ENCODE measurements around the gene PARVB. TPM values are rescaled to one million over a fixed set of nuclear protein-coding genes. Genes with fewer than 3 reads are reported as not detected.
"Not testable (repeated sequence)": the region's sequence is repeated elsewhere in the genome, so short reads cannot be mapped to it uniquely, and the experiment has no call there.

Gene PARVB
- polyA plus RNA-seq, 3 donors = 20.6 to 22.0 (median 21.0) TPM

DNA sequence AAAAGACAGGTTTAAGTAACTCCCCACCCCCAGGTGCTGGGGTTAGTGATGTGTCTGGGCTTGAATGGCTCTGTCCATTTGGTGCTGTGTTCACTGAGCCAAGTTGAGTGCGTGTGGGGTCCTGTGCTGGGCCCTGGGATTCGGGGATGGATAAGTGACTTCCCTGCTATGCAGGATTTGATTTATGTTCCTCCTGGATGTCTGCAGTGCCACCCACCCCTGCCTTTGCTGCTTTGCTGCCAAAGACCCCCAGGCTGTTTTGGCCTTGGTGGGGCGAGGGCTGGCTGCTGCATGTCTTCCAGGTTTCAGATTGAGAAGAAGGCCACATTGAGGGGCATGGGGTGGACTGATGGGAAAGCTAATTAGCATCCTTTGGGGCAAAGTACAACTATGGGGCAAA is 78.8 kb downstream of the PARVB start:
- DNase-seq = no peak

DNA sequence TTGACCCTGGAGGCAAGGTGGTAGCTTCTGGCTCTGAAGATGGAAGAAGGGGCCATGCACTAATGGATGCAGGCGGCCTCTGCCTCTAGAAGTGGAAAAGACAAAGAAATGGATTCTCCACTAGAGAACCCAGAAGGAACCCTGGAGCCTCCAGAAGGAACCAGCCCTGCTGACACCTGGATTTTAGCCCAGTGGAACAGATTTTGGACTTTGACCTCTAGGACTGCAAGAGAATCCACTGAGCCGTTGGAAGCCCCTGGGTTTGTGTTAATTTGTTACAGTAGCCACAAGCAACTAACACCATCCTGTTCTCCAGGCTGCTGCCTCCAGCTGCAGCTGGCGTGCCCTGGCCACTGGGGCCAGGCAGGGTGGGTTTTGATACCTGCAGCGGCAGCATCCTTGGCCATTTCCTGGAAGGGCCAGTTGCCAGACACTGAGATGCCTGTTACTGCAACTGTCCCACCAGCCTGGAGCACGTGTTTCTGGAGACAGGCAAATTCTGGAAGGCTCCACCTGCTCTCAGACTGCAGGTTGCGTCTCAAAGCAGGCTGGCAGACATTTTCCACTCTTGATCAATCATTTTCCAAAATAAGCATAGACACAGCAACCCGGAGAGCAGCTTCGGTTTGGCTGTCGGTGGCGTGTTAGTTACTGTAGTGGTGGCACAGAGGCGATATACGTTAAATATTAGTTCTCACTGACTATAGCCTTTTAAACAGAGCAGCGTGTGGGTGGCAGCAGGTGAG is 79.8 kb downstream of the PARVB start:
- DNase-seq = no peak

DNA sequence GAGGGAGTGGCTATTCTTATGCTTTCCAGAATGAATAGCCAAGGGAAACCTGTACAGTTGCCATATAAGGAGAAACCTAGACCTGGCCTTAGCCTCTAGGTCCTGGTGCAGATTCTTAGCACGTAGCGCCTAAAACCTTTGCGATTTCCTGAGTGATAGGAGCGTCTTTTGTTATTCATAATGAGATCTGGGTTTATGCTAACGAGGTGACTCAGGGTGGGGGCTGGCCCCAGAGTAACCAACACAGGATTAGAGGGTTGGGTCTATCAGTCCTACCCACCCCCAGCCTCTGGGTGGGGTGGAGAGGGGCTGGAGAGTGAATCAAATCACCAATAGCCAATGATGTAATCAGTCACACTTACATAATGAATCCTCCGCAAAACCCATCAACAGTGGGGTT is 83.2 kb downstream of the PARVB start:
- no peak for DNase-seq

DNA sequence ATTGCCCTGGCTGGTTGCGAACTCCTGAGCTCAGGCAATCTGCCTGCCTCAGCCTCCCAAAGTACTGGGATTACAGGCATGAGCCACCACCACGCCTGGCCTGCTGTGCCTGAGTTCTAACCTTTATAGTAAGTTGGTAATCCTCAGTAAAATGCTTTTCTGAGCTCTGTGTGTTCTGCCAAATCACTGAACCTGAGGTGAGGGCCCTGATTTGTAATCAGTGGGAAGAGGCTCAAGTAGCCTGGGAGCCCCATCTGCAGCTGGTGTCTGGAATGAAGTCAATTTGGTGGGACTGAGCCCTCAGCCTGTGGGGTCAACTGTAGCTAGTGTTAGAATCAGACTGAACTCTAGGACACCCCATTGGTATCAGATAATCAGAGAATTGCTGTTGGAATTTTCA is 84.0 kb downstream of the PARVB start:
- DNase-seq = no peak

DNA sequence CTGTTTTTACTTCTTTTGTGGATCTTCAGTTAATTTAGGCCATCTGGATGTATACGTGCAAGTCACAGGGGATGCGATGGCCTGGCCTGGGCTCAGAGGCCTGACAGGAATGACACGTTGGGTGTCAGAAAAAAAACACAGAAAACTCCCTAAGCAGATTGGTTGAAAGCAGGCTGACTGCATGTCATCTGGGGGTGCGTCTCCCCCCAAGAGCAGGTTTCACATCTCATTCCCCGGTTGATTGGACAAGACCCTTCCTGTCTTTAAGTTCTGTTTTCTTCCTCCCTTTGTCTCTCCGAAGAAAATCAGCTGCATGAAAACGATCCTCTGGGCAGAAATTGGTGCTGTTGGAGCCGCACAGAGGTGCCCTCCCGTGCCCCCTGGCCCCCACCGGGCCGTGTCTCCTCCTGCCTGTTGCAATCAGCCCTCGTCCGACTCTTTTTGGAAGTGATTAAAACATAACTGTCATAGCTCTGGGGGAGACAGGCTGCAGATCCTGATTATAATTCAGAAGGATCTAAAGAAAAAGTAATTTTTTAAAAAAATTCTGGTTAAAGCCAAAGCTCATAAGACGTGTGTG is 84.8 kb downstream of the PARVB start:
- DNase-seq = no peak

DNA sequence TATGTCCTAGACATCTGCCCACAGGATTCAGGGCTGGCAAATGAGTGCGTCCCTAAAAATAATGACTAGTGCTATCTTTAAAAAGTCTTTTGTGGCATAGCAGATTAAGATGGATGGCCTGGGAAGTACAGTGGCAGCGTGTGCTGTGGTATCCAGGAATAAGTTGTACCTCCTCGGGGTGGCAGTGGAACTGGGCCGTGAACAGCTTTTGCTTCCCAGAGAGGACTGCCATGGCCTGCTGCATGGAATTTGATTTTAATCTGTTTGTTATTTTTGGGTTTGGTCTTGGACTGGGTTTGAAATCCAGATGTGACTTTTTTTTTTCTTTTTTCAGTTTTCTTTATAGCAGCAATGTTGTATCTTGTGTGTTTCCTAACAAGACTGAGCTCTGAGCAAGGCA is 85.3 kb downstream of the PARVB start:
- DNase-seq = no peak

DNA sequence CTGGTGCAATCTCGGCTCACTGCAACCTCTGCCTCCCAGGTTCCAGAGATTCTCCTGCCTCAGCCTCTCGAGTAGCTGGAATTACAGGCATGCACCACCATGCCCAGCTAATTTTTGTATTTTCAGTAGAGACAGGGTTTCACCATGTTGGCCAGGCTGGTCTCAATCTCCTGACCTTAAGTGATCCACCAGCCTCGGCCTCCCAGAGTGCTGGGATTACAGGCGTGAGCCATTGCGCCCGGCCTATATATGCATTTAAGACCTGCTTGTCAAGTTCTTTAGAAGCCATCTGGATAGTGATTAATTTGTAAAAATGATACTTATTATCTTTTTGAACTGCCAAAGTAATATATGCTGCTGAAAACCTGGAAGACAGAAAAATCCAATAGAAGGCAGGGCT is 86.6 kb downstream of the PARVB start:
- not testable (repeated sequence) for DNase-seq

DNA sequence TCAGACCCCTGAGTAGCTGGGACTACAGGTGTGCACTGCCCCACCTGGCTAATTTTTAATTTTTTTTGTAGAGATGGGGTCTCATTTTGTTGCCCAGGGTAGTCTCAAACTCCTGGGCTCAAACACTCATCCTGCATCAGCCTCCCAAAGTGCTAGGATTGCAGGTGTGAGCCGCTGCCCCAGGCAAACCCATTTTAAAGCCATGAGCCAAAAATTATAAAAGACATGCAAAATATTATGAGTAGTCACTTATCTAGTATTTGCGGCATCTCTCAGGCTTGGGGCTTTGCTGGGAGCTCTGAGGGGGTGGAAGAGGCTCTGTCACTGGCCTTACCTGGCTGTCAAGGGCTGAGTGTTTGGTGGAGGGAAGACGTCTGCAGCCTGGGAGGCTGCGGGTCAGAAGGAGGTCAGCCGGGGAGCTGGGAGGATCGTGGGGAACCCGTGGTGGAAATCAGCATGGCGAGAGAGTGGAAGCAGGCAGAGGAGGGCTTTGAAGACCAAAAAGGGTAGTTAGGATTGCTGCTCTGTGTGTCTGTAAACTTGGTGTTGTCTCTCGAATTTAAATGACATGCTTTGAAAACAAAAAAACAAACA is 87.6 kb downstream of the PARVB start:
- no peak for DNase-seq

DNA sequence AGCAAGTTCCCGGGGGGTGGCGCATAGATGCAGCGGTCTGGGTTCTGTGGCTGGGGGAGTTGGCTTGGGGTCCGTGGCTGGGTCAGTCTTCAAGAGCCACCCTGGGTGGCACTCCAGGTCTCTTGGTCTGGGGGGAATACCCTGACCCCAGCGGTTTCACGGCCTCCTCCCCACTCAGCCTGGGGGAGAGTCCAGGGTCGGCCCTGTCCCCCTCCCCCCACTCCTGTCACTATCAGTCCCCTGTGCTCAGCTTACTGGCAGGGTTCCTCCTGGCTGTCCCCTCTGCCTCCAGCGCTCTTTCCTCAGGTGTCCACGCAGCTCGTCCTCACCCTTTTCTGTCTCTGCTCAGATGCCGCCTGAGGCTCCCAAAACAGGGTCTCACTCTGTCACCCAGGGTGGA is 88.1 kb downstream of the PARVB start:
- no peak for DNase-seq

DNA sequence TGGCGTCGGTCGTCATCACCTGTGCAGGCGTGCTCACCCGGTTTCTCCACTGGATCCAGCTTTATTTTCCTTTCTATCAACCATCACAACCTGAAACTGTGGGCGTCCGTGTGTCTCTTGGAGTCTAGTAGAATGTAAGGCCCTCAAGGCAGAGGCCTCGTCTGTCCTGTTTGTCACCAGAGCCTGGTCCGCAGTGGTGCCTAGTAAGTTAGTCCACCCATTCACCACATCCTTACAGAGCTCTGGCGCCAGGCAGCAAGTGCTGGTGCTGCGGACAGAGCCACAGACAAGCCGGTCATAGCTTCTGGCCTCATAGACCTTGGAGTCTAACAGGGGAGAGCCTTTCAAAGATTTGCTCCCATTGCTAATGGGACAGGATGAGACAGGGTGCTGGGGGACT is 92.2 kb downstream of the PARVB start:
- DNase-seq = no peak

DNA sequence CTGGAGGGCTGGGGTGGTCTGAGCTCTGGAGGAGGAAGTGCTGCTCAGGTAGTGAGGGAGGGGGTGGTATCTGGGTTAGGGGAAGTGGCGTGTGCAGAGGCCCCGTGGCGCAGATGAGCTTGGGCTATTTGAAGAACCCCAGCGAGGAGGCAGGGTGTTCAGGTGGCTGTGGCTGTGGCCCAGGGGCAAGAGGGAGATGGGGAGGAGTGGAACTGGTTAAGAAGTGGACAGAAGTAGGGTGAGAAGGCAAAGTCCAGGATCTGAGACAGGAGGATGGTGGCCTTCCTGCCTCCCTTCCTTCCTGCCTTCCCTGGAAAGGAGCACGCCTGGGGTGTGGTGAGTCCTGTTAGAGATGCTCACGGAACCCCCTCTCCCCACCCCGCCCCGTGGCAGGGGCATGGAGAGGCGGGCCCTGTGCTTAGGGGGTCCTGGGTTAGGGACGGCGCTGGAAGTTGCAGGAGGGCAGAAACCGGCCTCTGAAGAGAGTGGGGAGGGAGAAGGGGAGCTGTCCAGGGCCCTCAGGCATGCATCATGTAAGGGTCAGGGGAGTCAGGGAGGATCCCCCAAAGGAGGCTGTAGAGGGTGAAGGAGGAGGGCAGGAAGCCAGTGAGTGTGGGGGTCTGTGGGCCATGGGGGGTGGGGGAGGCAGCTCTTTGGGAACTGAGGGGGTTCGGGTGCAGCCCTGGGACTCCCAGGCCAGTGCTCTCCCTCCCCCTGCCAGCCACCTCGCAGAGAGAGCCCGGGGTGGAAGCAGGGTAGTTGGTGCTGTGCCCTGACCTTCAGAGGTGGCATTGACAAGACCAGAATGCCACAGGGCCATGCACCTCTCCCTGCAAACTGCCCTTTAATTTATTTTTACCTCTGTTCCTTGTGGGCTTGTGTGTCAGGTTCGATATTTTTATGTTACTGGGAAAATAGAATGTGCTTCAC is 92.9 kb downstream of the PARVB start:
- DNase-seq = no peak

DNA sequence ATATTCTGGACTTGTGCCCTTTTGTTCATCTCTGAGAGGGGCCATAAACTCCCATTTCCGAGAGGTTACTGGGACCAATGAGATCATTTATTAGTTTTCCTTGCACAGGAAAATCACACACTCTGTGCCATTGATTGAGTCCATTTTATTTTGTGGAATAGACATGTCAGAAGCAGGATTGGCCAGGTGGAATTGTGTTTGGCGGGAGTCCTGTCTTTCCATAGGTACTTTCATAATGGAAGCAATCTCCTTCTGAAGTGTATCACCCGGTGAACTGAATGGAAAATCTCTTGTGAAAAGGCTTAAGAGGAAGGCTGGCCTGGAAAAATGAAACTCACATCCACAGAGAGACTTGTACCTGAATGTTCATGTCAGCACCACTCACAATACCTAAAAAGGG is 93.6 kb downstream of the PARVB start:
- DNase-seq = no peak

DNA sequence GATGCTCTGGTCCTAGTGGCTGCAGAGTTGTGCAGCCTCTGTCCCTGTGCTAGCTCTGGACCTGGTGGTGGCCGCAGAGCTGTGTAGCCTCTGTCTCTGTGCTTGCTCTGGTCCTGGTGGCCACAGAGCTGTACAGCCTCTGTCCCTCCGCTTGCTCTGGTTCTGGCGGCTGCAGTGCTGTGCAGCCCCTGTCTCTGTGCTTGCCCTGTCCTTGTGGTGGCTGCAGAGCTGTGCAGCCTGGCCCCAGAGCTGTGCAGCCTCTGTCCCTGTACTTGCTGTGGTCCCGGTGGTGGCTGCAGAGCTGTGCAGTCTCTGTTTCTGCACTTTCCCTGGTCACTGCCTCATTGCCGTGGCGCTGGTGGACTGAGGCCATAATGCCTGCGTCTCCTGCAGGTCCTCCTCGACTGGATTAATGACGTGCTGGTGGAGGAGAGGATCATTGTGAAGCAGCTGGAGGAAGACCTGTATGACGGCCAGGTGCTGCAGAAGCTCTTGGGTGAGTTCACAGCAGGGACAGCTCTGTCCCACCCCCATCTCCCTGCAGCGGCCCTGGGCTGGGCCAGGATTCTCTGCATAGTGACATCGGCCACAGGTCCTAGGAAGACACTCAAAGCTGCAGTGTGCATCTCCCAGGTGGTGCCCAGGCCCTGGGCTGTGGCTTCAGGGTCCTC is 94.7 kb downstream of the PARVB start:
- no peak for DNase-seq

DNA sequence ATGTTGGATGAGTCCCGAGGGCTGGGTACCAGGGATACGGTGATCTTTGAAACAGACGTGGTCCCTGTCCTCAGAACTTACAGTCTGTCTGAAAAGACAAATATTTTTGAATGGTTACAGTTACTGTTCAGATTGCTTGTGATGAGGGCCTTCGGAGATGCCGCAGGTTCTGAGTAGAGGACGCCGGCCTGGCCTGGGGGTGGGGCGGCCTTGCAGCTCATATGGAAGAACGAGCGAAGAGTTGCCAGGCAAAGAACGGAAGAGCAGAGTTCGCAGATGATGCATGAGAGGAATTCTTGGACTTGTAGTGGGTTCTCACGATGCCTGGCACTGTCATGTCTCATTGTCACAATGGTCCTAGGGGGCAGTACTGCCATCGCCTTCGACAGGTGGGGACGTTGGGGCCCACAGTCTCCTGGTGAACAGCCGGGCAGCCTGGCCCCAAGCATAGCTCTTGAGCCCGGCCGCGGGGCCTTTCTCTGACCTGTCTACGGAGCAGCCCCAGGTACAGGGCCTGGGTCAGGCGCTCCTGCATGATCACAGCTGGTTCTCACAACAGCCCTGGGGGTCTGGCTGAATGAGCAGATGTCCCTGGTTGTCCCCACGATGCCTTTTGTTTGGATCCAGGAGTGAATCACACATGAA is 95.7 kb downstream of the PARVB start:
- no peak for DNase-seq

DNA sequence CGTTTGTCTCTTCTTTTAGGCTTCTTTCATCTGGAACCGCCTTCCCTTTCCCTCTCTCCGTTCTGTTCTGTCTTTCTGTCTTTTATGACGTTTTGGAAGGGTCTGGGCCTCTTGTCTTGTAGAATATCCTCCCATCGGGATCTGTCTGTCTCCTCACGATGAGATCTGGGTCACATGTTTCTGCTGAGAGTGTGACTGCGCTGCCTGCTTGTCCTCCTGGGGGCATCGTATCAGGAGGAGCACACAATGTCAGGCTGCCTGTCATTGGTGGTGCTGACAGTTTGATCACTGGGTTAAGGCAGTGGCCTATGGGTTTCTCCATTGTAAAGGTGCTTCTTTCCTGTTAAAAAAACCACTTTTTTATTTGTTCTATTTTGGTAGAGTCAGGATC is 96.2 kb downstream of the PARVB start:
- no peak for DNase-seq

DNA sequence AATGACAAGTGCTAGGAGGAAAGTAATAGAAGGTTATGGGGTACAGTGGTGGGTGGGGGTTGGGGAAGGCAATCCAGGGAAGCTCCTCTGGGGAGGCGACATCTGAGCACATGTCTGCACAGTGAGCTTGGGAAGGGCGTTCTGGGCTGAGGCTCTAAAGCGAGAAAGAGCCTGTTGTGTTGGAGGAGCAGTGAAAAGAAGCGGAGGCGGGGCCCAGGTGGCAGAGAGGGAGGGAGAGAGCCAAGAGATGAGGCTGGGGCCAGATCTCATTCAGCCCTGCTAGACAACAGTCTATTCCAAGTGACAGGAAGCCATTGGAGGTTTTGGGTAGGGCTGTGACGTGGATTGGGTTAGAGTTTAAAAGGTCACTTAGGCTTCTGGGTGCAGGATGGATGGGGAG is 101.3 kb downstream of the PARVB start:
- DNase-seq = no peak

DNA sequence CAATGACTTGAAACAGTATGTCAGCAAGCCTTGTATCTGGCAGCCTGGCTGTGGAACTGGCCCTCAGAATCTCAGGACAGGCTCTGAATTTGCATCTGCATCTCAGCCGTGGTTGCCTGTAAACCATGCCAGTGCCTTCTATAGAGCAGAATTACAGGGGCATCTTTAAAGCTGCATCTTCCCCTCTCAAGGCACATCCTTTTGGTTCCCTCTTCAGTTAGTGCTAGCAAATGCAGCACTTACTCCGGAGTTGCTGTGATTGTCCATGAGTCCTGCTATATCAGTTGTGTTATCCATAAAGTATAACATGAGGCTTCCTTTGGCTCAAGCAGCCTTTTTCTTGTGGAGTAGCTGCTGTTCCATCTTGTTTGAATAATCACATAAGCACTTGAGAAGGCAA is 102.7 kb downstream of the PARVB start:
- DNase-seq = no peak

DNA sequence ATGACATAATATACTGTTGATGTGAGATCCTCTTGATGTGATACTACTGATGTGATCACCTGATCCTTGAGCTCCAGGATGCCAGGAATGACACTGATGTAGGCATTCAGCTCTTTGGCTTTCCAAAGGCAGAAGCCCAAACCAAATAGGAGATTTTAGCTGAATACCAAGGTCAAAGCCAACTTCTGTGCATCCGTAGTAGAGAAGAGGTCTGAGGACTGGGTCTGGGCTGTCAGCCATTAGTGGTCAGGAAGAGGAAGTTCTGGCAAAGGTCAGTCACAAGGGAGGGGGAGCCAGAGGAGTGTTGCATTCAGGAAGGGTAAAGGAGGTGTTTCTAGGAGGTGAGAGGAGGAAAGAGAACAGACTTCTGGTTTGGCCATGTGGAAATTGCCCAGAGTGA is 103.3 kb downstream of the PARVB start:
- no peak for DNase-seq

DNA sequence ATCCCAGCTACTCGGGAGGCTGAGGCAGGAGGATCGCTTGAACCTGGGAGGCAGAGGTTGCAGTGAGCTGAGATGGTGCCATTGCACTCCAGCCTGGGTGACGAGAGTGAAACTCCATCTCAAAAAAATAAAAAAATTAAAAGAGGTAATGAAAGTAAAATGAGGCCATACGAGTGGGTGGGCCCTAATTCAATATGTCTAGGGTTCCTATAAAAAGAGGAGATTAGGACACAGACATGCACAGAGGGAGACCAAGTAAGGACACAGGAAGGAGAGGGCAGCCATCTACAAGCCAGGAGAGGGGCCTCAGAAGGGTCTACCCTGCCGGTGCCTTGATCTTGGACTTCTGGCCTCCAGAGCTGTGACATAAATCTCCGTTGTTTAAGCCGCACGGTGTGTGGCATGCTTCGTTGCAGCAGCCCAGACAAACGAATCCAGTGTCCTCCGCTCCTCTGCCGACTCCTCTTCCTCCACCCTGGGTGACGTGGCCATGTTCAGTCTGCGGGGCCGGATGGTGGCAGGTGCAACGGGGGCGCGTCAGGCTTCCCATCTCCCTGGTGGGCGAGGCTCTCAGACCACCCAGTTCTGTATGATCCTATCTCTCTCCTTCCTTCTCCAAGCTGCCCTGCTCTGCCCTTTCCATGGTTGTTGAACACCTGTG is 105.0 kb downstream of the PARVB start:
- no peak for DNase-seq

DNA sequence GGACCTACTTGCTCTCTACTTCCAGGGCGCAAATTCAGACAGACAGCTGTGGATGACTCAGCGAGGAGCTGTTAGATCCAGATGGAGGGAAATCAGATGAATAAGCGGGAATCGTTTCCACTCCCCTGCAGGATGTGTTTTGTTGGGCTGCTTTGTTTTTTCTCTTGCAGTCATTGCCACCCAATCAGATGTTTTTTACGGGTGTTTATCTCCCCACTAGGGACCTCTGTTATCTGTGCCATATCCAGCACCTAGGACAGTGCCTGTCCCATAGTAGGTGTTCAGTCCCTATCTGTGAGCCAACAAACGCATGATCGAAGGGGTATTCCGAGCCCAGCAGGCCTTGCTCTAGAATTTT is 105.5 kb downstream of the PARVB start:
- no peak for DNase-seq

All from renal pelvis (tissue), 4 donors.